GM20431 (cell line): ENCODE measurements around the gene RWDD1.

ENCODE experiments used
- in situ Hi-C: fragments of 300-500 bp; cut with MseI, MboI; formaldehyde crosslinking; loops from one replicate; pipeline ENCODE4 v1.15.0; 2020; ENCODE audit warnings: low sequenced_read_pairs; ENCODE audit not compliant: unreplicated experiment

The RWDD1 gene

DNA sequence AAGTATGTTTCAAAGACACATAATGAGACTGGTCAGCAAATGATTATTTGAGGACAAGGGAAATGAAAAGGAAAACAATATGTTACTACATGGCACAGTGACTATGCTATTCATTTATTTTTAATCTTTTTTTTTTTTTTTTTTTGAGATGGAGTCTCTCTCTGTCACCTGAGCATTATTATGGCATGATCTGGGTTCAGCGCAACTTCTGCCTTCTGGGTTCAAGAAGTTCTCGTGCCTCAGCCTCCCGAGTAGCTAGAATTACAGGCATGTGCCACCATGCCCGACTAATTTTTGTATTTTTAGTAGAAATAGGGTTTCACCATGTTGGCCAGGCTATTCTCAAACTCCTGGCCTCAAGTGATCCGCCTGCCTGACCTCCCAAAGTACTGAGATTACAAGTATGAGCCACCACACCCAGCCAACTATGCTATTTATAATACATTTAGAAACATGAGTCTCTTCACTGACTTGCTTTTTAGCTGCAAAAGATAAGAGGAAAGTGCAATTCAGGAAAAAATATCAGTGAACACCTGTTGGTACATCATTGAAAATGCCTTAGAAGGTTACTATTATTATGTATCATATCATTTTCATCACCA lies 14.4 kb upstream of the RWDD1 start:
- in situ Hi-C loops = no loop called here

DNA sequence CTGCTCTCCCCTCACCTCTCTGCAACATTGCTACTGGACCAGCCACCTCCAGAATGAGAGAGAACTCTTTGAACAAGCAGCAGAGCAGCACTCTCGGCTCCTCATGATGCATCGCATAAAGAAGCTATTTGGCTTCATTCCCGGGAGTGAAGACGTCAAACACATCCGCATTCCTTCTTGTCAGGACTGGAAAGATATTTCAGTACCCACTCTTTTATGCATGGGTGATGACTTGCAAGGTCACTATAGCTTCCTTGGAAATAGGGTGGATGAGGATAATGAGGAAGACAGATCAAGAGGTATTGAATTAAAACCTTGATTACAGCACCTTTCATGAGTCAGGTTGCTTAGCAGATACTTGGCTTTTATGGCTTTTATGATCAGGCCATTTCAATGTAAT lies 13.4 kb upstream of the RWDD1 start:
- in situ Hi-C loops = no loop called here

DNA sequence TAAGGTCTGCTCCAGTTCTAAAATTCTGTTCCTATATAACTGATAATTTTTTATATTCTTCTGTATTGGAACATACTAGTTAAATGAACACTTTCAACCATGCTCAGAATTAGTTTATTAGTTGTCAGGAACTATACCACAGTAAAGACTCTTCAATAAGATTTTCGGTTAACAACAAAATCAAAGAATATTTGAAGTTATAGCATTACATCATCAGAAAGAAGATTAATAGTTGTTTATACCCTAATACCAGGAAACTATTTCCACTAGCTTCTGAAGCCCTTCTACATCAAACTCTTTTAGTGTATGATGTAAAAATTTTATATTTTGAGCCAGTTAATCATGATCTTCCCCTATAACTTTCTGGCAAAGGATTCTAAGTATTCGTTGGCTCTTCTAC lies 11.2 kb upstream of the RWDD1 start:
- in situ Hi-C loops = no loop called here

DNA sequence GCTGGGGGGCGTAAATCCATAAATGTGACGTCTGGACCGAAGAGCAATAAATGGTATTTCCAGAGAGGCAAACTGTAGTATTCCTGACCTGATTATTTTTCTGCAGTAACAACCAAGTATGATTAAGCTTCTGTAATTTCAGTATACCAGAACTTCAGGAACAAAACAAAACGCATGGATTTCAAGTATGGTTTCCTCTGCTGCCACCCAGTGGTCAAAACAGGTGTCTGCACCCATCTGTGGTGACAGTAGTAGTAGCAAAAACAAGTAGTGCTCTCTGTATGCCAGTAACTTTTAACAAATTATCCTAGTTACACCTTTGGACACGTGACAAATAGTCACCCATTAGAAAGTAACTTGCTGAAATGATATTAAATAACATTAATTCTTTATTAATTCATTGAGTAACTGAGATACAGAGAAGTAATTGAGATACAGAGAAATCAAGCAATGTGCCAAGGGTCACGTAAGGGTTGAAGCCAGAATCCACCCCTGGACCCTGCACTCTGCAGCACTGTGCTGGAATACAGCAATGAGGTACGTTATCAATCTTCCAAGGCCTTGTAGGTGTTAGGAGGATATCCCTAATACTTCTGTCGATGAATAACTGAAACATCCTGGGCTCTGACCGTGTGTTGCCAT lies 9.8 kb upstream of the RWDD1 start:
- in situ Hi-C loops = no loop called here

DNA sequence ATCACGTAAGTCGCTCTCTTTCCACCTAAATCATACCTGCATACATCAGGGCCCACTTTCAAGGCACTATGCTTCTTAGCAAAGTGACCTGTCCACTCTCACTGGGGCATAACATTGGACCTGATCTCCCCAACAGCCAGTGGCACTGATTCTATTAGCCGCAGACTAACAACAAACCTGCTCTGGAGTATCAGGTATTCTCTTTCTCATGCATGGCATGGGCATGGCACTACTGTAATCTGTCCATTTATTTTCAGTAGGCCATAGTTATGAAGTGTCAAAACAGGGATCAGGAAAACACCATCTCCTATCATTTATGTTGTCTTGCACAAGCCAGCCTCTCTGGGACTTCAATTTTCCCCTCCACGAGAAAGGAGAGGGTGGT lies 9.3 kb upstream of the RWDD1 start:
- in situ Hi-C loops = no loop called here

DNA sequence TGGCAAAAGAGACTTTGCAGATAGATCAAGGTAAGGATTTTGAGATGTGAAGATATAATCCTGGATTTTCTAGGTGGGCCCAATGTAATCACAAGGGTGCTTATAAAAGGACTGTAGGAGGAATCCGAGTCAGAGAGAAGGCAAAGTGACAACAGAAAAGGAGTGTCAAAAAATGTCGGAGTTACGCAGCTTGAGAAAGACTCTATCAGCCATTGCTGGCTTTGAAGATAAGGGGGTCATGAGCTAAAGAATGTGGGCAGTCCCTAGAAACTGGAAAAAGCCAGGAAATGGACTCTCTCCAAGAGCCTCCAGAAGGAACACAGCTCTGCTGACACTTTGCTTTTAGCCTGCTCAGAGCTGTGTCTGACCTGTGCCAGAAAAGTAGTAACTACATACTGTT lies 8.7 kb upstream of the RWDD1 start:
- in situ Hi-C loops = no loop called here

DNA sequence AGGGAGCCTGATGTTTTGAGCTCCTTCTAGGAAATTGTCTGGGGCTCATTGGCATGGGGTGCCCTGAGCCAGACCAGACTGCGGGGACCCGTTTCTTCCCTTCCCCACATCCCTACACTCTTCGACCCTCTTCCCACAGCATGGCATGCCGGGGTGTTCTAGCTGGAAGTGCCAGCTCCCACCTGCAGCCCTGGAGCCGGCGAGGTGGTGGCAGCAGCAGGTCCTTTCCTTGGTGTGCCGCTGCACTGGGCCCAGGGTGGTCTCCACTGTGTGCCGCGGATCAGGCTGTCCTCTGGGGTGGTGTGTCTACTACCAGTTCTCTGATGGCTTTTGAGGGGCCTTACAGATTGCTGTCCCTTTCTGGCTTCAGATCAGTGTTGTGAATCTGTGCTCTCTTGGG lies 7.5 kb upstream of the RWDD1 start:
- in situ Hi-C loops = no loop called here

DNA sequence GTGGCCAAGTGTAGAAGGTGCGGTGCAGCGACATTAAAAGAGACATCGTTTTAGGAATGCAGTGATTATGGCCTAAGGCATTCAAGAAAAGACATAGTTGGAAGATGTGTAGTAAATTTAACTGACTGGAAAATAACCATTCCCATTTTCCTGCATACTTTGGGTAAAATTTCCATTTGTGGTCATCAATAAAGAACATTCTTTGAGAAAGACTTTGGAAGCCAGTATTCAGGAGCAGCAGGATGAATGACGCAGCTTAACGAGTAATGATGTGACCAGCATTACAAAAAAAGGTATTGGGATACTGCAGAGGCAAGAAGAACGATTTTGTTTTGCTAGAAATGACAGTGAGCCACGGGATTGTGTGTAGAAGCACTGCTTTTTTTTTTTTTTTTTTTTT lies 7.0 kb upstream of the RWDD1 start:
- in situ Hi-C loops = no loop called here

DNA sequence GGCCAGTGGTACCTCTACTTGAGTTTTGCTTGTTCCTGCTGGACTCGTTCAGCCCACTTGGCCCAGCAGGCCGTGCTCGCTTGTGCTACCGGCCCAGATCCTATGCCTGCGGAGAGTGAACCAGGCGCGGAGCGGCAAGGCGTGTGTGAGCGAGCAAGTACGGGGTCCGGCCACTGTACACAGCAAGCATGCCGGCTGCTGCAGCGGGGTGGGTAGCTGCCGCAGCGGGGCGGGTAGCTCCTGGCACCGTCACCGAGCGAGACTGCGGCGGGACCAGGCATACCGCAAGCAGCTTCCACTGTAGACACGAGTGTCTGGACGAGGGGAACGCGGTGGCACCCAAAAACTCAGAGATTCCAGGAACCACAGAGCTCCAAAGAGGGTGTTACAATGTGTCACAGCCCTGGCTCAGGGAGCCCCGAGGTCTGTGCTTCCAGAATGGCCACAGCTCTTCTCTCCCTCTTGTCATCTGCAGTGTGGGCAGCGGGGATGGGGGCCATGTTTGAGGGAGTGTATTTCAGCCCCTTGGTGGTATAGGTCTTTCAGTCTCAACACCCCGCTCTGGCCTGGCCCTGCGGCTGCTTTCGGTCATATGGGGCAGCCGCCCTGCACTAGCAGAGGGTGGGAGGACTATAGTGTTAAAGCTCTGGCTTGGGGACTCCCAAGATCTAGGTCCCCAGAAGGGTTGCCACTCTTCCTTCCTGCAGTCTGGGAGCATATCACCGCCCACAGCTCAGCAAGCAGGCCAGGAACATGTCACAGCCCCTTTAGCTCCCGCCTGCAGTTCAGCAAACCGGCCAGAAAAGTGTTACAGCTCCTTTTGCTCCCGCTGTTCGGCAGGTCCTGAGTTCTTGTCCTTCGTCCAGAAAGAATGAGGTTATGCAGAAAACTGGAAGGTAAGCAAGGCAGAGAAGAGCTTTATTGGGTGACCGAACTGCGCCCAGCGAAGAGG lies 6.1 kb upstream of the RWDD1 start:
- in situ Hi-C loops = no loop called here

DNA sequence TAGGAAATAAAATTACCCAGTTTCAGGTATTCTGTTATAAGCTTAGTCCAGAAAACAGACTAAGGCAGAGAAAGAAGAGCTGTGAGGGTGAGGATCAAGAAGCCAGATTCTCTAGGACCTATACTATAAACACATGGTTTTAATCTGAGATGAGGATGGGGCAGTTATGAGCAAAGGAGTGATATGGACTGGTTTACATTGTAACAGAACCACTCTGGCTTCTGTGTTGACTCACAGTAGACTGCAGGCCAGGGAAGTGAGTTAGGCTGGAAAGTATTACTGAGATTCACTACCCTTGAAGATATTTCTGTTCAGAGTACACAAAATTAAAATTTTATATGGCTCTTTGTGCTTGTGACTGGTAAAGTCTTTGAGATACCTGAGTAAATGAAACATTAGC lies 3.2 kb upstream of the RWDD1 start:
- in situ Hi-C loops = no loop called here

DNA sequence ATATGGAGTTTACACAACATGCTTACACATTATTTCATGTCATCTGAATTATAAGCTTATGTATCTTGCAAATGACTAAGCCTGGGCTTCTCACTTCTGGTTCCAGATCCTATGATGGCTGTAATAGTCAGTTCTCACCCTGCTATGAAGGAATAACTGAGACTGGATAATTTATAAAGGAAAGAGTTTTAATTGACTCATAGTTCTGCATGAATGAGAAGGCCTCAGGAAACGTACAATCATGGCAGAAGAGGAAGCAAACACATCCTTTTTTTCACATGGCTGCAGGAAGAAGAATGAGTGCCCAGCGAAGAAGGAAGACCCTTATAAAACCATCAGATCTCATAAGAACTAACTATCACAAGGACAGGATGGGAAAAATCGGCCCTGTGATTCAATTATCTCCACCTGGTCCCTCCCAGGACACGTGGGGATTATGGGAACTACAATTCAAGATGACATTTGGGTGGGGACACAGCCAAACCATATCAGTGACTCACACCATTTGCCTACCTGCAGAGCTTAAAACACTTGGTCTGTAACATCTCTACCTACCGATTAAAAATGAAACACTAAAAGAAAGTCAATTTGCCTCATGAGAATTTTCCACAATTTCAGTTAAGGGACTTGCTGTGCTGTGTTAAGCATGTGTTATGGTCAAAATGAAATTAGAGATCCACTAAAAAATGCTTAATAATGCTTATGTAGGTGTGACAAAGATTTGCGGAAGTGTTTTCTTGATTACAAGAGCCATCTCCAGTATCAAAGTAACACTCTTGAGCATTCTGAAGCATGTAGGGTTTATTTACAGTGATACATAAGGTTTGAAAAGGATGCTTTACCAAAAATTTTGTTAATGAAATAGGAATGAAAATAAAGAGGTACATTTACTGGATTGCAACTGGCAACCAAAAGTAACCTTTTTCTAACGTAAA lies 2.2 kb upstream of the RWDD1 start:
- in situ Hi-C loops = no loop called here

DNA sequence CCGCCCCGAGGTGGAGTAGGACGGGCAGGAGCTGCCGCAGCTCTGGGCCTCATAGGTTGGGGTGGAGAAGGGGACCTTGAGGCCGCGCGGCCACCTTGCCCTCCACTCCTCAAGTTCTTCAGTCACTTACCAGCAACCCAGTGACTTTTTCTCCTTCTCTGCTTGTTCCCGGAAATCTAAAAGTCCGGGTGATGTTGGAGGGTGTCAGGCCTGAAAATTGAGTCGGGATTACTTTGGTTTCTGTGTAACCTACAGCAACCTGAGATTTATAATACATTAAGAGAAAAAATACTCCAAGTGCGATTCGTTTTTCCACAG lies 338 bp downstream of the RWDD1 start:
- in situ Hi-C loops = no loop called here

DNA sequence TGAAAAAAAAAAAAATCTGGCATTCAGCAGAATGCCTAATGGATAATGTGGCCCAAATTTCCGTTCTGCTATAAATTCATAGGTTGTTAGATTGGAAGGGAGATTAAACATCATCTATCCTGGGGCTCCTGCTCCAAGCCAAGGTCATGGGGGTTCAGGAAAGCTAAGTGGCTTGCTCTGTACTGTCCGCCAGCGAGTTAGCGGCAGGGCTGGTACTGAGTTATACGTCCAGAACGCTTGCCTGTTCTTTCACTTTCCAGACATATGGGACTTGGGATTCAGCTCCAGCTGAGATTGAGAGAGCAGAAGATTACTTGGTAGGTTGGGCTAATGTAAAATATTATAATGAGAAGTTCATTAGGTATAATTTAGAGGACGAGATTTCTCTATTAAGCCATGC lies 858 bp downstream of the RWDD1 start:
- in situ Hi-C loops = no loop called here

DNA sequence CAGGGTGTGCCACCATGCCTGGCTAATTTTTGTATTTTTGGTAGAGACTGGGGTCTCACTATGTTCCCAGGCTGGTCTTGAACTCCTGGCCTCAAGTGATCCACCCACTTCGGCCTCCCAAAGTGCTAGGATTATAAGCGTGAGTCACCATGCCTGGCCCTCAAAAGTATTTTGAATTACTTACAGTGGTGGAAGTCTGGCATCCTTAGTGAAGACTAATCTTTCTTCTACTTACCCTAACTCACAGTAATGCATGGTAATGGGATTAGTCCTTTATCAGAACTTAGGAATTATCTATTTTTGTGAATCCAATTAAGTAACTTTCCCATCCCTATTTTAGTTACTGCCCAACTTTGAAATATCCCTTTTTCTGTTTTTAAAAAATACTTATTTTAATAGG lies 3.9 kb downstream of the RWDD1 start:
- in situ Hi-C loops = no loop called here

DNA sequence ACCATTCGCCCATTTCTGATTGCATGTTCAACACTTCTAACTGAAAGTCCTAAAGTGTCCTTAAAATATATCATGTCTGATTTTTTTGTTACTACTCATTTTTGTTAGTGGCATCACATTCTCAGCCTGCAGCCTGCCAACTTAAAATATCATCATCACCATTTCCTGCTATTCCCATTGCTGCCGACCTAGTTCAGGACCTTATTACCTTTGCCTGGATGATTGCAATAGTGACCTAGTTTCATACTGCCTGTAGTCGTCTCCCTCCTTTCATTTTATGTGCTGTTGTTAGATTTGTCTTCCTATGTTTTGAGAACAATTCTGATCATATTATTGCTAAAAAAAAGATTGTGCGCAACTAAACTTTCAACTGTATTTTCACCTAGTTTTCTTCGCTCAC lies 6.2 kb downstream of the RWDD1 start:
- in situ Hi-C loops = no loop called here

DNA sequence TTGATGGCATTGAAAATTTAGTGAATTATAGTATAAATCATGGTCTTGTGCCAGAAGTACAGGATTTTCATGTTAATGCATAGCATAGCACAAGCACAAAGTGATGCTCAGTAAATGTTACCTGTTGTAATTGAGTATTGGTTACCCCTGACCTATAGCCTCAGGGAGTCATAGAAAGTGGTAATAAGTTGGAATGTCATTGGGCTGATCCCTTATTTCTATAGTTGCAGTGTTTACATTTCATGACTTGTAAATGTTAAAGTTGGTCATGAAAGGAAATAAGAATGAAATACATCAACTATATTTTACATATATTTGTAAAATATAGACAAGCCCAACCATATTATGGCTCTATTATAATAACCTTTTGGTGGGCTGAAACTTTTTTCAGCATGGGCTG lies 7.0 kb downstream of the RWDD1 start:
- in situ Hi-C loops = no loop called here

DNA sequence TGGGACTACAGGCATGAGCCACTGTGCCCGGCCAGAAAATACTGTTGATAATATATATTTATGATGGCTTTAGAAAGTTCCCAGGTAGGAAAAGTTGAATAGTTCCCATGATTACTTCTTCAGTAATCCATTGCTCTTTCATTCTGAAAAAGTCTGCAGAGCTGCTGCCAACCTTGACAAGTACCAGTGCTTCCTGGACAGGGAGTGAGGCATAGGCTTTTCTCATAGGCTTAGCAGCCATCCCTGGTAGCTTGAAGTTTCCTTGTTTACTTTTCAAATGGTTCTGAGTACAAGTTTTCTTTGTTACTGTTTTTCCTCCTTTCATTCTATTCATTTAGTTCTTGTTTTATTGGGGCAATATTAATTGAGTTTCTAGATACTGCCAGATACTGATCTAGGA lies 7.8 kb downstream of the RWDD1 start:
- in situ Hi-C loops = no loop called here

DNA sequence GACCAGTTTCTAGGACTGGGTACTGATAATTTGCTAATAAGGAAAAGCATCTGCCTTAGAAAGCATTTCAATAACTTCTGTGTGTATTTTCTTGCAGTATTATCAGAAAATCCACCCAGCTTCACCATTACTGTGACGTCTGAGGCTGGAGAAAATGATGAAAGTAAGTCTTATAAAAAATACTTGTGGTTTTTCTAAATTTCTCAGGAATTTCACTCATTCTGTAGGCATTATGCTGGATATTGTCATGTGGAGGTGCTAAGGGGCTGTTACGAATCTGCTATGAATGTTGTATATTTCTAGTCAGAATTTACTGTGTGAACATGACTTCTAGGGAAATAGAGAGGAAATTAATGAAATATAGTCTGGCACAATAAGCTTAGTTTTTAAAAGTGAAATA lies 8.9 kb downstream of the RWDD1 start:
- in situ Hi-C loops = no loop called here

DNA sequence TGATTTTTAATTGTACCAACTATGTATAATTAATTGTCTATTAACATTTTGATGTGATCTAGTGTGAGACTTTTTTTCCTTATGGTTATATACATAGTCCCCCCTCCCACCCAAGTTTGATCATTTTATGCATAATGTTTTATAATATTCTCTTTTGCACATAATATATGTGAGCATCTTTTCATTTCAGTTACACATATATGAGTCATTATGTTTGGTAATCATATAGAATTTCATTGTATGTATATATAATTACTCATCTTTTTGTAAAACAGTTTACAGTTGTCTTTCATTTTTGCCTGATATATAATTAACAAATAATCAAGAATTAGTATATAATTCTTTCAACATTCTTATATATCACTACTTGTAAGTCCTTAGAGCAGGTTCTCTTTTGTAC lies 15.0 kb downstream of the RWDD1 start:
- in situ Hi-C loops = no loop called here

DNA sequence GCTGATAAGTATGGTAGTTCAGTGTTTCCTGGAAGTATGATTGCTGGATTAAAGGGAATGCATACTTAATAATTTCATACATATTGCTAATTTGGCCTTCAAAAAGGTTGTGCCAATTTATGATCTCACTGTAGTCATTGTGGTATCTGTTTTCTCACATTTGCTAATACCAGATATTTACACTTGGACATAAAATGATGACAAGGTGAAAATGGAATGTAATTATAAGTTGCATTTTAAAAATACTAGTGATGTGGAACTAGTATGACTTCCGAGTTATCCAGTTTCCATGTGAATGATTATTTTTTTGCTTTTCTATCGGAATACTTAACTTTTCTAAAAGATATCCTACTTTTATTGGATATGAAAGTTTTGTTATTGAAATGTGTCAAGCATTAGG lies 15.4 kb downstream of the RWDD1 start:
- in situ Hi-C loops = no loop called here

DNA sequence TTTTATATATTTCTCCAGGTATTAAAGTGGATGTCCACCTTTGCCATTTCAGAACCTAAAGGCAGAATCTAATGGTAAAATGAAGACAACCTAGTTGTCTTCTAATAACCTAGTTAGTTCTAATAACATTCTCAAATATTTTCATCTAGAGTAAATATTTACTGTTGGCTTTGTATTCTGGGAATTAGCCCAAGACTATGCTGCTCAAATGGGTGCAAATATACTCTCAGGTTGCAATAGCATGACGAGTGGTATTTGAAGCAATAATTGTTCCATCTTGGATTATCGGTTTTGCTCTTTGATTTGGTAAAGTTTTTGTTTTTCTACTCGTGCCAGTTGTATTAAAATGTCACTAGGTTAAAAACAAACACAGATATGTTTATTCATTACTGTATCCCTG lies 23.9 kb downstream of the RWDD1 start:
- in situ Hi-C loops = no loop called here
